Activated naive CD4-positive, alpha-beta T cell treated with anti-CD3 and anti-CD28 coated beads for 36 hours (primary cell): ENCODE measurements around the gene CUTA. TPM values are rescaled to one million over a fixed set of nuclear protein-coding genes. Genes with fewer than 3 reads are reported as not detected.

ENCODE experiments used
- CTCF ChIA-PET: fragments of 350-600 bp; sonication (Branson Sonifier 250); formaldehyde crosslinking; loops from one replicate; lab custom pipeline; 2021; ENCODE audit warnings: antibody characterized with exemption; lab: Charles Lee
- DNase-seq: peaks from one replicate; pipeline ENCODE4 v3.0.0-alpha.2; 2020
- H3K27ac Mint-ChIP-seq: one replicate; pipeline ENCODE4 v1.8.0; 2021; ENCODE audit warnings: mild to moderate bottlenecking, mixed read lengths
- H3K27me3 Mint-ChIP-seq: one replicate; pipeline ENCODE4 v1.8.0; 2021; ENCODE audit warnings: low read depth, mixed read lengths
- H3K36me3 Mint-ChIP-seq: one replicate; pipeline ENCODE4 v1.8.0; 2021; ENCODE audit warnings: low read depth, mixed read lengths
- H3K4me1 Mint-ChIP-seq: one replicate; pipeline ENCODE4 v1.8.0; 2021; ENCODE audit warnings: low read depth, mixed read lengths
- H3K4me3 Mint-ChIP-seq: one replicate; pipeline ENCODE4 v1.8.0; 2021; ENCODE audit warnings: mild to moderate bottlenecking, moderate library complexity, mixed read lengths
- H3K9me3 Mint-ChIP-seq: one replicate; pipeline ENCODE4 v1.8.0; 2021; ENCODE audit warnings: mixed read lengths
- intact Hi-C: fragments of 100-400 bp; cut with micrococcal nuclease; formaldehyde crosslinking; loops from one replicate; pipeline ENCODE4 v1.15.1; 2023
- total RNA-seq, 2 experiments: library from RNA; stranded (reverse); gene quantifications; one replicate each; pipeline ENCODE4 v1.2.3, GENCODE V29; 2021

Gene CUTA
- total RNA-seq, 2 experiments from 2014 or later = 163 to 181 TPM

GRCh38 chr6:33434961-33435360, 17.1 kb upstream of the CUTA start:
- H3K36me3 Mint-ChIP-seq = peaks cover 24% of the 10 kb centered on the region

GRCh38 chr6:33433544-33434191, 15.8 kb upstream of the CUTA start:
- CTCF ChIA-PET = interaction anchor here (0.6 kb wide), 1 partner anchor 124 kb away, joined by 3 read pairs; no protein-coding TSS in a partner anchor
- H3K4me1 Mint-ChIP-seq = peaks cover 44% of the 10 kb centered on the region
- DNase-seq = no peak
- intact Hi-C loops = no loop called here
- no peaks in the 10 kb centered on the region for H3K9me3 Mint-ChIP-seq
- H3K4me3 Mint-ChIP-seq = no peak overlapping the region
- H3K27ac Mint-ChIP-seq = no peak overlapping the region
- no peaks in the 10 kb centered on the region for H3K27me3 Mint-ChIP-seq
- peaks cover 21% of the 10 kb centered on the region for H3K36me3 Mint-ChIP-seq

More at GRCh38 chr6:33434961-33435360, 17.1 kb upstream of the CUTA start:
- intact Hi-C loops = no loop called here
- no peak for DNase-seq
- no peak overlapping the region for H3K4me3 Mint-ChIP-seq
- CTCF ChIA-PET = no interaction called here
- H3K4me1 Mint-ChIP-seq = peaks cover 31% of the 10 kb centered on the region
- no peak overlapping the region for H3K27ac Mint-ChIP-seq
- no peaks in the 10 kb centered on the region for H3K27me3 Mint-ChIP-seq
- H3K9me3 Mint-ChIP-seq = no peaks in the 10 kb centered on the region

GRCh38 chr6:33433001-33433543, 15.2 kb upstream of the CUTA start:
- DNase-seq = no peak
- intact Hi-C loops = no loop called here
- Mint-ChIP-seq H3K4me1 (peaks cover 48% of the 10 kb centered on the region), H3K9me3 (no peaks in the 10 kb centered on the region), H3K27ac (no peak overlapping the region), H3K36me3 (peaks cover 17% of the 10 kb centered on the region), H3K4me3 (peak overlapping the region; percentile 20), H3K27me3 (no peaks in the 10 kb centered on the region)
- CTCF ChIA-PET = no interaction called here

- peak overlapping the region; percentile 42 for H3K4me3 Mint-ChIP-seq
- no peaks in the 10 kb centered on the region for H3K9me3 Mint-ChIP-seq
- no peak for DNase-seq
- intact Hi-C loops = no loop called here
- peaks cover 49% of the 10 kb centered on the region for H3K4me1 Mint-ChIP-seq
- no peak overlapping the region for H3K27ac Mint-ChIP-seq
- no peaks in the 10 kb centered on the region for H3K27me3 Mint-ChIP-seq
- CTCF ChIA-PET = no interaction called here
- H3K36me3 Mint-ChIP-seq = peaks cover 17% of the 10 kb centered on the region
Observed at GRCh38 chr6:33432546-33432945, 14.6 kb upstream of the CUTA start.

- CTCF ChIA-PET = no interaction called here
- peaks cover 55% of the 10 kb centered on the region for H3K4me1 Mint-ChIP-seq
- no peaks in the 10 kb centered on the region for H3K27me3 Mint-ChIP-seq
- H3K9me3 Mint-ChIP-seq = no peaks in the 10 kb centered on the region
- peak overlapping the region; percentile 42 for H3K4me3 Mint-ChIP-seq
- intact Hi-C loops = loop anchor here (1.0 to 2.0 kb wide), 3 partner anchors 15 to 139 kb away; partner anchors contain the start of gene ZBTB9
- DNase-seq = no peak
- no peak overlapping the region for H3K27ac Mint-ChIP-seq
- H3K36me3 Mint-ChIP-seq = peaks cover 15% of the 10 kb centered on the region
Observed at GRCh38 chr6:33431880-33432541, 14.1 kb upstream of the CUTA start.

- peak; percentile 86 for DNase-seq
- intact Hi-C loops = loop anchor here (1.0 to 2.0 kb wide), 3 partner anchors 14 to 140 kb away; partner anchors contain the start of gene ZBTB9
- peaks cover 13% of the 10 kb centered on the region for H3K36me3 Mint-ChIP-seq
- no peaks in the 10 kb centered on the region for H3K27me3 Mint-ChIP-seq
- CTCF ChIA-PET = interaction anchor here (0.5 to 2.2 kb wide), 5 partner anchors 12 to 118 kb away, joined by 3 to 7 read pairs (median 3); partner anchors contain the start of genes CUTA and TAPBP
- H3K9me3 Mint-ChIP-seq = no peaks in the 10 kb centered on the region
- peak overlapping the region; percentile 67 for H3K4me3 Mint-ChIP-seq
- peak overlapping the region; percentile 64 for H3K27ac Mint-ChIP-seq
- peaks cover 60% of the 10 kb centered on the region for H3K4me1 Mint-ChIP-seq
Observed at GRCh38 chr6:33430991-33431879, 13.3 kb upstream of the CUTA start.

- peaks cover 62% of the 10 kb centered on the region for H3K4me1 Mint-ChIP-seq
- no peaks in the 10 kb centered on the region for H3K9me3 Mint-ChIP-seq
- H3K36me3 Mint-ChIP-seq = peaks cover 9% of the 10 kb centered on the region
- intact Hi-C loops = loop anchor here (2.0 kb wide), 2 partner anchors 14 to 140 kb away; no protein-coding TSS in a partner anchor
- H3K27ac Mint-ChIP-seq = peak overlapping the region; percentile 64
- H3K27me3 Mint-ChIP-seq = no peaks in the 10 kb centered on the region
- DNase-seq = no peak
- peak overlapping the region; percentile 67 for H3K4me3 Mint-ChIP-seq
- CTCF ChIA-PET = interaction anchor here (0.6 to 2.2 kb wide), 3 partner anchors 11 to 159 kb away, joined by 3 to 7 read pairs (median 3); no protein-coding TSS in a partner anchor
Observed at GRCh38 chr6:33430334-33430733, 12.4 kb upstream of the CUTA start.

- H3K36me3 Mint-ChIP-seq = peaks cover 7% of the 10 kb centered on the region
- intact Hi-C loops = loop anchor here (2.0 to 5.0 kb wide), 3 partner anchors 13 to 263 kb away; no protein-coding TSS in a partner anchor
- DNase-seq = no peak
- CTCF ChIA-PET = interaction anchor here (1.2 to 2.2 kb wide), 3 partner anchors 14 to 160 kb away, joined by 3 to 7 read pairs (median 4); no protein-coding TSS in a partner anchor
- peaks cover 68% of the 10 kb centered on the region for H3K4me1 Mint-ChIP-seq
- H3K27me3 Mint-ChIP-seq = no peaks in the 10 kb centered on the region
- peak overlapping the region; percentile 82 for H3K4me3 Mint-ChIP-seq
- H3K27ac Mint-ChIP-seq = peak overlapping the region; percentile 82
- H3K9me3 Mint-ChIP-seq = no peaks in the 10 kb centered on the region
Observed at GRCh38 chr6:33429750-33430052, 11.8 kb upstream of the CUTA start.

GRCh38 chr6:33428966-33429749, 11.3 kb upstream of the CUTA start:
- Mint-ChIP-seq H3K4me1 (peaks cover 71% of the 10 kb centered on the region), H3K4me3 (peak overlapping the region; percentile 82), H3K9me3 (no peaks in the 10 kb centered on the region), H3K27me3 (no peaks in the 10 kb centered on the region), H3K36me3 (peaks cover 7% of the 10 kb centered on the region), H3K27ac (peak overlapping the region; percentile 82)
- CTCF ChIA-PET = interaction anchor here (0.7 to 2.2 kb wide), 9 partner anchors 10 to 179 kb away, joined by 3 to 7 read pairs (median 3); partner anchors contain the start of gene ZBTB22
- no peak for DNase-seq
- intact Hi-C loops = loop anchor here (5.0 kb wide), 1 partner anchor 263 kb away; no protein-coding TSS in a partner anchor

- Mint-ChIP-seq H3K9me3 (no peaks in the 10 kb centered on the region), H3K27ac (peak overlapping the region; percentile 82), H3K27me3 (no peaks in the 10 kb centered on the region), H3K4me1 (peaks cover 71% of the 10 kb centered on the region), H3K4me3 (peak overlapping the region; percentile 82), H3K36me3 (peaks cover 5% of the 10 kb centered on the region)
- intact Hi-C loops = loop anchor here (5.0 kb wide), 1 partner anchor 264 kb away; no protein-coding TSS in a partner anchor
- DNase-seq = peak; percentile 56
- CTCF ChIA-PET = interaction anchor here (0.7 to 1.3 kb wide), 7 partner anchors 9 to 180 kb away, joined by 3 to 5 read pairs (median 3); partner anchors contain the start of gene ZBTB22
Observed at GRCh38 chr6:33428224-33428965, 10.5 kb upstream of the CUTA start.
